Spleen (tissue), 11 donors: ENCODE data around the gene MICB. TPM values are rescaled to one million over a fixed set of nuclear protein-coding genes. Genes with fewer than 3 reads are reported as not detected.

Source experiments
- DNase-seq: peaks from one replicate; pipeline ENCODE4 v3.0.0-alpha.2; 2020
- H3K27ac ChIP-seq, 8 donors: fragments of 200-600 bp; sonication (generic) in 7 of 8; 1 replicate in 4 of 8; 2 replicates in 4 of 8; pipeline versions ENCODE4 v1.5.0 to v1.8.0; 2016 to 2021; ENCODE audit warnings: inconsistent platforms in 4 of 8, mild to moderate bottlenecking in 4 of 8, moderate library complexity in 1 of 8
- H3K27me3 ChIP-seq, 7 donors: fragments of 200-600 bp; sonication (generic) in 6 of 7; replicated peaks in 1 of 7; 1 replicate in 4 of 7; 2 replicates in 3 of 7; pipeline versions ENCODE4 v1.5.0 to v1.8.0; 2016 to 2021; ENCODE audit warnings: inconsistent platforms in 3 of 7, mild to moderate bottlenecking in 1 of 7
- H3K36me3 ChIP-seq, 6 donors: fragments of 200-600 bp; sonication (generic) in 5 of 6; 1 replicate in 4 of 6; 2 replicates in 2 of 6; pipeline versions ENCODE4 v1.5.0 to v1.8.0; 2016 to 2021; ENCODE audit warnings: inconsistent platforms in 2 of 6
- H3K4me1 ChIP-seq, 6 donors: fragments of 200-600 bp; sonication (generic) in 5 of 6; 1 replicate in 3 of 6; 2 replicates in 3 of 6; pipeline versions ENCODE4 v1.5.0 to v1.8.0; 2016 to 2021; ENCODE audit warnings: inconsistent platforms in 3 of 6
- H3K4me3 ChIP-seq, 8 donors: fragments of 200-600 bp; sonication (generic) in 7 of 8; 1 replicate in 4 of 8; 2 replicates in 4 of 8; pipeline versions ENCODE4 v1.5.0 to v1.8.0; 2016 to 2021; ENCODE audit warnings: inconsistent platforms in 4 of 8, mild to moderate bottlenecking in 4 of 8, moderate library complexity in 2 of 8
- H3K9me3 ChIP-seq, 8 donors: fragments of 200-600 bp; sonication (generic) in 7 of 8; 1 replicate in 4 of 8; 2 replicates in 4 of 8; pipeline versions ENCODE4 v1.5.0 to v1.8.0; 2016 to 2021; ENCODE audit warnings: inconsistent platforms in 4 of 8
- CTCF ChIP-seq, 11 experiments: fragments of 200-600 bp in 7 of 11; fragments of 450-650 bp in 4 of 11; sonication (generic) in 4 of 11; IDR thresholded peaks in 8 of 11; conservative IDR thresholded peaks in 3 of 11; 1 replicate in 7 of 11; 2 replicates in 4 of 11; pipeline versions ENCODE4 v1.4.0 to v1.8.0; 2016 to 2021; ENCODE audit warnings: antibody characterized with exemption in 11 of 11, inconsistent platforms in 4 of 11, mild to moderate bottlenecking in 1 of 11
- POLR2A ChIP-seq, 3 donors: fragments of 450-650 bp; IDR thresholded peaks; one replicate each; pipeline ENCODE4 v1.5.1; 2017; ENCODE audit warnings: antibody characterized with exemption in 3 of 3, mild to moderate bottlenecking in 1 of 3
- POLR2AphosphoS5 ChIP-seq, 3 donors: sonication (generic); formaldehyde crosslinking; IDR thresholded peaks; one replicate each; pipeline ENCODE4 v1.5.1; 2017; ENCODE audit warnings: antibody characterized with exemption in 3 of 3
- WGBS, 5 donors: extraction: QIAGEN DNeasy Blood & Tissue Kit in 3 of 5; methylation state at CpG; one replicate each; pipeline versions ENCODE4 v1.1.5 to v1.1.7; 2013 to 2018; 5-methylcytosine and 5-hydroxymethylcytosine counted together
- intact Hi-C: fragments of 100-400 bp; cut with DNase I; formaldehyde crosslinking; loops from one replicate; pipeline ENCODE4 v1.15.0; 2023; ENCODE audit warnings: low total_unique reads
- polyA plus RNA-seq, 3 donors: library from polyadenylated mRNA; stranded (reverse); fragments of 200-250 nt; gene quantifications; one replicate each; pipeline ENCODE4 v1.2.1, GENCODE V29; 2013
- total RNA-seq, 7 donors: library from RNA; depleted of rRNA in 3 of 7; stranded (reverse); fragments of >200 nt in 3 of 7; fragmentation: NEBNext Ultra II Directional in 4 of 7; extraction: Animal tissue kit (Norgen Biotek cat#: 25700) in 4 of 7; gene quantifications; one replicate each; pipeline versions ENCODE4 v1.1.0 to v1.2.1, GENCODE V29; 2016 to 2021
- donor health status: healthy with polysubstance abuse.
- donor health status: DM: no; HTN: no; CAD: no; lungs with moderate emphysema.
- donor health status: DM: no; HTN: no; CAD: no.
- donor health status: Bipolar disorder and iron deficiency.
- donor health status: healthy.
- donor health status: DM: no; HTN: no; CAD: no.
- donor health status: DM: yes; HTN: yes; CAD: no.

Gene MICB
- total and polyA plus RNA-seq, 10 donors = 6.9 to 21.4 (median 14.8) TPM

- no peak for TF ChIP-seq CTCF (IDR thresholded peaks at IDR 0.05 in 8 of 11, conservative IDR thresholded peaks at IDR 0.05 in 3 of 11)
- Histone ChIP-seq H3K9me3 (no peaks in the 10 kb centered on the region), H3K4me1 (peaks cover 43 to 77% (median 68%) of the 10 kb centered on the region in 6 donors), H3K27me3 (no peaks in the 10 kb centered on the region), H3K4me3 (peak overlapping the region; percentile 70 to 96 (median 82)), H3K27ac (peak overlapping the region in 5 of 8 donors; percentile 88 to 94 (median 91)), H3K36me3 (peaks cover 0 to 53% (median 3%) of the 10 kb centered on the region in 6 donors)
- DNase-seq = no peak
- WGBS, 5 donors = 57 to 82% (median 64%) methylated on average over 7 of the region's 7 CpGs
- intact Hi-C loops = no loop called here
These were observed 33.4 kb upstream of the MICB start for GRCh38 chr6:31464252-31465184.

GRCh38 chr6:31465185-31465536, 32.8 kb upstream of the MICB start:
- Histone ChIP-seq H3K9me3 (no peaks in the 10 kb centered on the region), H3K4me3 (peak overlapping the region; percentile 70 to 96 (median 82)), H3K4me1 (peaks cover 43 to 84% (median 75%) of the 10 kb centered on the region in 6 donors), H3K27me3 (no peaks in the 10 kb centered on the region), H3K36me3 (peaks cover 0 to 54% (median 3%) of the 10 kb centered on the region in 6 donors), H3K27ac (peak overlapping the region in 3 of 8 donors; percentile 0 to 94 (median 94))
- intact Hi-C loops = no loop called here
- no peak for DNase-seq
- TF ChIP-seq POLR2A (IDR thresholded peaks at IDR 0.05) = no peak
- no peak for TF ChIP-seq CTCF (IDR thresholded peaks at IDR 0.05 in 8 of 11, conservative IDR thresholded peaks at IDR 0.05 in 3 of 11)
- no peak for TF ChIP-seq POLR2AphosphoS5 (IDR thresholded peaks at IDR 0.05)
- 56 to 88% (median 86%) methylated on average over 1 of the region's 1 CpG for WGBS, 5 donors

- H3K9me3 ChIP-seq = no peaks in the 10 kb centered on the region
- intact Hi-C loops = no loop called here
- no peak for DNase-seq
- 83 to 94% (median 88%) methylated on average over 5 of the region's 5 CpGs for WGBS, 5 donors
- TF ChIP-seq POLR2AphosphoS5 (IDR thresholded peaks at IDR 0.05) = no peak
- peaks cover 43 to 89% (median 80%) of the 10 kb centered on the region in 6 donors for H3K4me1 ChIP-seq
- H3K27ac ChIP-seq = peak overlapping the region in 4 of 8 donors; percentile 0 to 94 (median 54)
- H3K27me3 ChIP-seq = no peaks in the 10 kb centered on the region
- H3K36me3 ChIP-seq = peaks cover 0 to 54% (median 3%) of the 10 kb centered on the region in 6 donors
- H3K4me3 ChIP-seq = peak overlapping the region; percentile 70 to 96 (median 82)
These were observed 32.2 kb upstream of the MICB start for GRCh38 chr6:31465718-31466117.

GRCh38 chr6:31466466-31466865, 31.5 kb upstream of the MICB start:
- no peak for DNase-seq
- 73 to 86% (median 82%) methylated on average over 4 of the region's 4 CpGs for WGBS, 5 donors
- peaks cover 43 to 96% (median 88%) of the 10 kb centered on the region in 6 donors for H3K4me1 ChIP-seq

More at GRCh38 chr6:31466466-31466865, 31.5 kb upstream of the MICB start:
- intact Hi-C loops = no loop called here
- no peaks in the 10 kb centered on the region for H3K9me3 ChIP-seq
- H3K4me3 ChIP-seq = peak overlapping the region in 4 of 8 donors; percentile 70 to 96 (median 85)
- H3K27ac ChIP-seq = peak overlapping the region in 1 of 8 donors; percentile 94
- peaks cover 0 to 62% (median 3%) of the 10 kb centered on the region in 6 donors for H3K36me3 ChIP-seq
- no peaks in the 10 kb centered on the region for H3K27me3 ChIP-seq
- no peak for TF ChIP-seq CTCF (IDR thresholded peaks at IDR 0.05 in 8 of 11, conservative IDR thresholded peaks at IDR 0.05 in 3 of 11)
- no peak for TF ChIP-seq POLR2AphosphoS5 (IDR thresholded peaks at IDR 0.05)
